Stimulated activated CD8-positive, alpha-beta memory T cell treated with anti-CD3 and anti-CD28 coated beads, Interleukin-7, amount 100 ng/mL, for 1 hour (primary cell): ENCODE results near the gene MRTFA.
"Not testable (repeated sequence)": the region's sequence is repeated elsewhere in the genome, so short reads cannot be mapped to it uniquely, and the experiment has no call there.

Source experiments
- DNase-seq, 2 donors: peaks; one replicate each; pipeline ENCODE4 v3.0.0-alpha.2; 2020; ENCODE audit warnings: low read depth in 2 of 2

The MRTFA gene

GRCh38 chr22:40595497-40596234 lies 40.9 kb downstream of the MRTFA start:
- no peak for DNase-seq

GRCh38 chr22:40594924-40595323 lies 41.6 kb downstream of the MRTFA start:
- DNase-seq: no peak

- no peak for DNase-seq
Observed at GRCh38 chr22:40594346-40594745, 42.2 kb downstream of the MRTFA start.

GRCh38 chr22:40593460-40594273 lies 42.9 kb downstream of the MRTFA start:
- no peak for DNase-seq

- DNase-seq: no peak
Observed at GRCh38 chr22:40592352-40593113, 44.0 kb downstream of the MRTFA start.

- no peak for DNase-seq
Observed at GRCh38 chr22:40588726-40589125, 47.8 kb downstream of the MRTFA start.

GRCh38 chr22:40586781-40587180 lies 49.7 kb downstream of the MRTFA start:
- no peak for DNase-seq

- no peak for DNase-seq
Observed at GRCh38 chr22:40585310-40585751, 51.2 kb downstream of the MRTFA start.

- DNase-seq: not testable (repeated sequence)
Observed at GRCh38 chr22:40584766-40585165, 51.8 kb downstream of the MRTFA start.

GRCh38 chr22:40583053-40583741 lies 53.3 kb downstream of the MRTFA start:
- no peak for DNase-seq

GRCh38 chr22:40582063-40582462 lies 54.5 kb downstream of the MRTFA start:
- no peak for DNase-seq

- no peak for DNase-seq
Observed at GRCh38 chr22:40580631-40581030, 55.9 kb downstream of the MRTFA start.

GRCh38 chr22:40578171-40578570 lies 58.3 kb downstream of the MRTFA start:
- no peak for DNase-seq

- no peak for DNase-seq
Observed at GRCh38 chr22:40572976-40573375, 63.5 kb downstream of the MRTFA start.

- no peak for DNase-seq
Observed at GRCh38 chr22:40571887-40572286, 64.6 kb downstream of the MRTFA start.

GRCh38 chr22:40567626-40568328 lies 68.7 kb downstream of the MRTFA start:
- DNase-seq: no peak

GRCh38 chr22:40567106-40567505 lies 69.4 kb downstream of the MRTFA start:
- no peak for DNase-seq

GRCh38 chr22:40560994-40561515 lies 75.5 kb downstream of the MRTFA start:
- no peak for DNase-seq

- no peak for DNase-seq
Observed at GRCh38 chr22:40560551-40560950, 76.0 kb downstream of the MRTFA start.

- DNase-seq: no peak
Observed at GRCh38 chr22:40557972-40558371, 78.5 kb downstream of the MRTFA start.

GRCh38 chr22:40556641-40557040 lies 79.9 kb downstream of the MRTFA start:
- no peak for DNase-seq
